CD4-positive, alpha-beta T cell treated with Interleukin-4 for 4 hours (primary cell): ENCODE data around the gene TANK.
"Not testable (repeated sequence)": the region's sequence is repeated elsewhere in the genome, so short reads cannot be mapped to it uniquely, and the experiment has no call there.

Experiments used
- DNase-seq: peaks from one replicate; pipeline ENCODE4 v3.0.0-alpha.2; 2020

TANK gene

DNA sequence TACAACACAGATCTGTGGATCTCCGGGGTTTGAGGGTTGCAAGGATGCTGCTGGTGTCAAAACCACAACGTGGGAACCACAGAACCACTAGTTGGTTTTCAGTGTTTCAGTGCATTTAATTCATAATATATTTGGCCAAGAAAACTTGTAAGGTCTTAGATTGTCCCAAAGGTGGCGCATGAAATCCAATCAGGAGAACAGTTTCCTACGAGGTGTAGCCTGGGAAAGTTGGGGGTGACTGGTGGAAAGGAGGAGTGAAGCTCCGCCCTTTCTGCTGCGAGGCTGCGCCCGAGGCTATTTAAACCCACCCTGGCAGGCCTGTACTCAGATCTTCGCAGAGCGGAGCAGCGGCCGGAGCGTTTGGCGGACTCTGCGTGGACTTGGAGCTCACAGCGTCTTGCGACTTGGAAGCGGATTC, 120.7 kb downstream of the TANK start:
- peak; percentile 9 for DNase-seq

DNA sequence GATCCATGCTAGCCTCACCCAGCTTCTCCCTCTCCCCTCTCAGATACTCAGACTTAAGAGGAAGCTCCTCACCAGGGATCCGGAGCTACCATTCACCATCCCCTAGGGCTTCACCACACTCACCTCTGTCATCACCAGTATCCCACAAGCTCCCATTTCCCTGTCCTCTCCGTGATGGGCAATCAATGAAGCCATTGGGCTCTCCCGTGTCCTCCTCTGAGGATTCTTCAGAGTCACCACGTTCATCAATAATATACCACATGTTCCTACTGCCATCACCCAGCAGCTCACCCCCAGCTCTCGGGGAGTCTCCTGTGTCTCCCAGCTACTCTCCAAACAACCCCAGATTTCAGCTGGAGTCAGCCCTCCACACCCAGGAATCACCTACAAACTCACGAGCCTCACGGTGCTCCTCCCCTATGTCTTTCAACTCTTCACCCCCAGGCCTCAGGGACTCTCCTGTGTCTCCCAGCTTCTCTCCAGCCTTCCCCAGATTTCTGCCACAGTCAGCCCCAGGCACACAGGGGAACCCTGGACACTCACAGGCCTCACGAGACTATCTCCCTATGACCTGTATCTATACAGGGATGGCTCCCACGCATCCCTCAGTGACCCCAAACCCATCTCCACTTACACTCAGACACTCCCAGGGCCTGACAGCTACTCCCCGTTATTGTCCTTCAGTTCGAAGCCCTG, 121.5 kb downstream of the TANK start:
- not testable (repeated sequence) for DNase-seq

GRCh38 chr2:161282311-161282644, 122.0 kb downstream of the TANK start:
- not testable (repeated sequence) for DNase-seq

- DNase-seq: no peak
Measured at GRCh38 chr2:161283926-161284325, 123.7 kb downstream of the TANK start.
